ENCODE results near the gene MRPL40.

DNA sequence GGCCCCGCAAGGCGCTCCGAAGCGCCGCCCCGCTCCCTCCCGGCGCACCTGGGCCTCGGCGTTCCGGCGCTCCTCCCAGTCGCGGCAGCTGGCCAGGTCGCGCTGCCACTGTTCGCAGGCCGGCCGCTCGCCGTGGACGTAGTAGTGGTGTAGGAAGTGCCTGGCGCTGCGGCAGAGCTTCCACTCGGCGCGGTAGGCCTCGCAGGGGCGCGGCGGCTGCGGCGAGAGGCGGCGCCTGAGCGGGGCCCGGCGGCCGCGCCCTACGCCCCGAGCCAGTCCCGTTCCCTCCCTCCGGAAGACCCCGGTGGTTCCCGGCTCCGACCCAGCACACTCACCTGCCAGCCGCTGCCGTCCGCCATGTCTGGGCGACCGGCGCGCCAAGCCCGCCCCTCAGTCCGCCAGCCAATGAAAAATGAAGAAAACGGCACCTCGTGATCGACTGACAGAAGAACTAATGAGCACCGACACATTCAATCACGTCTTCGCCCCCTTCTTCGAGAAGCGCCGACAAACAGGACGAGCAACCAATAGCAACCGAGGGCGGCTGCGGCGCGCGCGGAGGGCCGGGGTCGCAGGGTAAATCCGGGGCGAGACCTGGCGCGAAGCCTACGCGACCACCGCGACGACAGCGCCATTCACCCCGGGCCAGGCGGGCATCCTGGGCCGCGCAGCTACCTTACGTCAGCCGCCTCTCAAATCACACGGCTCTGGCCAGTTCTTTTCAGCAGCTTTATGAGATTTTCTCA, 15.2 kb downstream of the MRPL40 start, which contains the start of gene C22orf39:
- TF ChIP-seq PCBP2 (optimal IDR thresholded peaks at IDR 0.05; ENCODE audit: low read depth, low read length, poor library complexity, severe bottlenecking): no peak
- TF ChIP-seq, protein P1, sequence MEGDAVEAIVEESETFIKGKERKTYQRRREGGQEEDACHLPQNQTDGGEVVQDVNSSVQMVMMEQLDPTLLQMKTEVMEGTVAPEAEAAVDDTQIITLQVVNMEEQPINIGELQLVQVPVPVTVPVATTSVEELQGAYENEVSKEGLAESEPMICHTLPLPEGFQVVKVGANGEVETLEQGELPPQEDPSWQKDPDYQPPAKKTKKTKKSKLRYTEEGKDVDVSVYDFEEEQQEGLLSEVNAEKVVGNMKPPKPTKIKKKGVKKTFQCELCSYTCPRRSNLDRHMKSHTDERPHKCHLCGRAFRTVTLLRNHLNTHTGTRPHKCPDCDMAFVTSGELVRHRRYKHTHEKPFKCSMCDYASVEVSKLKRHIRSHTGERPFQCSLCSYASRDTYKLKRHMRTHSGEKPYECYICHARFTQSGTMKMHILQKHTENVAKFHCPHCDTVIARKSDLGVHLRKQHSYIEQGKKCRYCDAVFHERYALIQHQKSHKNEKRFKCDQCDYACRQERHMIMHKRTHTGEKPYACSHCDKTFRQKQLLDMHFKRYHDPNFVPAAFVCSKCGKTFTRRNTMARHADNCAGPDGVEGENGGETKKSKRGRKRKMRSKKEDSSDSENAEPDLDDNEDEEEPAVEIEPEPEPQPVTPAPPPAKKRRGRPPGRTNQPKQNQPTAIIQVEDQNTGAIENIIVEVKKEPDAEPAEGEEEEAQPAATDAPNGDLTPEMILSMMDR (CRISPR knock-in tag; IDR thresholded peaks at IDR 0.05): no peak
- no peak for TF ChIP-seq SP1 (IDR thresholded peaks at IDR 0.05)
- TF ChIP-seq SP1 (CRISPR knock-in tag; IDR thresholded peaks at IDR 0.05): peak; percentile 58; the same call in 1 of the 2 replicates
- no peak for TF ChIP-seq EP300 (IDR thresholded peaks at IDR 0.05; ENCODE audit: low read depth in 2 of 2, low read length in 2 of 2)
- no peak for TF ChIP-seq EP300 (CRISPR knock-in tag; IDR thresholded peaks at IDR 0.05; ENCODE audit: borderline replicate concordance)
- TF ChIP-seq HNRNPK (IDR thresholded peaks at IDR 0.05; ENCODE audit: low read depth, low read length, poor library complexity, severe bottlenecking): peak; percentile 68
- TF ChIP-seq MXI1 (IDR thresholded peaks at IDR 0.05; ENCODE audit: borderline replicate concordance, low read depth, low read length): no peak; the same call in 2 of the 3 replicates
- no peak for TF ChIP-seq PAWR (CRISPR knock-in tag; IDR thresholded peaks at IDR 0.05; ENCODE audit: borderline replicate concordance)
- no peak for TF ChIP-seq IRF2 (CRISPR knock-in tag; IDR thresholded peaks at IDR 0.05)
- TF ChIP-seq ZBTB20 (CRISPR knock-in tag; IDR thresholded peaks at IDR 0.05; ENCODE audit: borderline replicate concordance, low read depth): no peak
- 0 out of 2 replicates have a peak, but pooled peaks have one; percentile 72 for TF ChIP-seq ZNF839 (CRISPR knock-in tag; IDR thresholded peaks at IDR 0.05; ENCODE audit: borderline replicate concordance)
- no peak for TF ChIP-seq ZSCAN9 (CRISPR knock-in tag; IDR thresholded peaks at IDR 0.05; ENCODE audit: borderline replicate concordance)
- no peak for TF ChIP-seq MAFG (CRISPR knock-in tag; IDR thresholded peaks at IDR 0.05)
- 0 out of 2 replicates have a peak, but pooled peaks have one; percentile 28 for TF ChIP-seq GATA4 (IDR thresholded peaks at IDR 0.05; ENCODE audit: borderline replicate concordance, low read depth)
- peak; percentile 78 for TF ChIP-seq DMAP1 (CRISPR knock-in tag; IDR thresholded peaks at IDR 0.05)
